ENCODE data around the gene RTKN.

- TF ChIP-seq, protein P1, sequence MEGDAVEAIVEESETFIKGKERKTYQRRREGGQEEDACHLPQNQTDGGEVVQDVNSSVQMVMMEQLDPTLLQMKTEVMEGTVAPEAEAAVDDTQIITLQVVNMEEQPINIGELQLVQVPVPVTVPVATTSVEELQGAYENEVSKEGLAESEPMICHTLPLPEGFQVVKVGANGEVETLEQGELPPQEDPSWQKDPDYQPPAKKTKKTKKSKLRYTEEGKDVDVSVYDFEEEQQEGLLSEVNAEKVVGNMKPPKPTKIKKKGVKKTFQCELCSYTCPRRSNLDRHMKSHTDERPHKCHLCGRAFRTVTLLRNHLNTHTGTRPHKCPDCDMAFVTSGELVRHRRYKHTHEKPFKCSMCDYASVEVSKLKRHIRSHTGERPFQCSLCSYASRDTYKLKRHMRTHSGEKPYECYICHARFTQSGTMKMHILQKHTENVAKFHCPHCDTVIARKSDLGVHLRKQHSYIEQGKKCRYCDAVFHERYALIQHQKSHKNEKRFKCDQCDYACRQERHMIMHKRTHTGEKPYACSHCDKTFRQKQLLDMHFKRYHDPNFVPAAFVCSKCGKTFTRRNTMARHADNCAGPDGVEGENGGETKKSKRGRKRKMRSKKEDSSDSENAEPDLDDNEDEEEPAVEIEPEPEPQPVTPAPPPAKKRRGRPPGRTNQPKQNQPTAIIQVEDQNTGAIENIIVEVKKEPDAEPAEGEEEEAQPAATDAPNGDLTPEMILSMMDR (IDR thresholded peaks at IDR 0.05; ENCODE audit: poor library complexity, severe bottlenecking), result no peak
- TF ChIP-seq TAF1 (IDR thresholded peaks at IDR 0.05; ENCODE audit: low read depth), result no peak
- no peak for TF ChIP-seq EP300 (conservative IDR thresholded peaks at IDR 0.05; ENCODE audit: poor library complexity, severe bottlenecking)
- TF ChIP-seq POLR2AphosphoS5 (IDR thresholded peaks at IDR 0.05), result no peak
Observed at GRCh38 chr2:74462054-74462785, 20.5 kb upstream of the RTKN start.
